HEK293T (cell line): ENCODE results near the gene DPPA4.

Experiments
- FOXA1 ChIP-seq: fragments of 450-650 bp; IDR thresholded peaks from 2 replicates; pipeline ENCODE4 v1.6.1; 2016; ENCODE audit warnings: mild to moderate bottlenecking
- SP1 ChIP-seq: fragments of 450-650 bp; IDR thresholded peaks from 2 replicates; pipeline ENCODE4 v1.6.1; 2017
- TF ChIP-seq, protein P1 (sequence below): fragments of 450-650 bp; IDR thresholded peaks from 2 replicates; pipeline ENCODE4 v1.6.1; 2016

DNA sequence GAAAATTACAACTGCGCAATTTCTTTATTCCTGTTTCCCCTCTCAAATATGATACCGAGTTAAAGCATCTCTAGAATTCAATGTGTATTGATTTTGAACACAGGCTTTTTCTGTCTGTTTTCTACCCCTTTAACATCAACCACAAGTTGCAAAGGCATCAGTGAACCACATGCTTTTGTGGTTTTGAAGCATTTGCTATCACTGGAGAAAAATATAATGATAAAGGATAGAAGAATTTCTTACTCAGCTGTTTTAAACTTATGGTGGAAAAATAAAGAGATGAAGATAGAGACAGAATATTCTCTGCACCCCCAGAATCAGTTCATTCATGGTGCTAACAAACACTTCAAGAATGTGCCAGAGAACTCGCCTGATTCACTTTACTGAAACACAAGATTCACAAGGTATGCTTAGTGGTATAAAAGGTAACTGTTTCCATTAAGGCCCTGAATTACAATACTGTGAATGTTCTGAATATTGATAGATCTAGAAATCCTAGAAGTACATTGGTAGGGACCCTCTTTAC lies 9.5 kb upstream of the DPPA4 start:
- TF ChIP-seq SP1 = no peak
- no peak for TF ChIP-seq FOXA1
- TF ChIP-seq, protein P1, sequence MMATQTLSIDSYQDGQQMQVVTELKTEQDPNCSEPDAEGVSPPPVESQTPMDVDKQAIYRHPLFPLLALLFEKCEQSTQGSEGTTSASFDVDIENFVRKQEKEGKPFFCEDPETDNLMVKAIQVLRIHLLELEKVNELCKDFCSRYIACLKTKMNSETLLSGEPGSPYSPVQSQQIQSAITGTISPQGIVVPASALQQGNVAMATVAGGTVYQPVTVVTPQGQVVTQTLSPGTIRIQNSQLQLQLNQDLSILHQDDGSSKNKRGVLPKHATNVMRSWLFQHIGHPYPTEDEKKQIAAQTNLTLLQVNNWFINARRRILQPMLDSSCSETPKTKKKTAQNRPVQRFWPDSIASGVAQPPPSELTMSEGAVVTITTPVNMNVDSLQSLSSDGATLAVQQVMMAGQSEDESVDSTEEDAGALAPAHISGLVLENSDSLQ = no peak
